IPS-15b (cell line): Measurements from ENCODE around the gene NRAP.

ENCODE experiments used
- H3K27me3 ChIP-seq: one replicate; pipeline ENCODE4 v1.6.1; 2013; ENCODE audit warnings: low read length; ENCODE audit not compliant: control insufficient read depth, insufficient read depth
- H3K36me3 ChIP-seq: one replicate; pipeline ENCODE4 v1.6.1; 2013; ENCODE audit warnings: low read length; ENCODE audit not compliant: control insufficient read depth, insufficient read depth
- H3K4me1 ChIP-seq: one replicate; pipeline ENCODE4 v1.6.1; 2013; ENCODE audit warnings: mild to moderate bottlenecking, low read length; ENCODE audit not compliant: control insufficient read depth, insufficient read depth
- H3K4me3 ChIP-seq: one replicate; pipeline ENCODE4 v1.5.1; 2013; ENCODE audit warnings: low read depth, low read length
- H3K9ac ChIP-seq: one replicate; pipeline ENCODE4 v1.6.1; 2013; ENCODE audit warnings: low read depth, mild to moderate bottlenecking, low read length
- H3K9me3 ChIP-seq: one replicate; pipeline ENCODE4 v1.6.1; 2013; ENCODE audit warnings: mild to moderate bottlenecking, low read length; ENCODE audit not compliant: control insufficient read depth, insufficient read depth

The NRAP gene

GRCh38 chr10:113550365-113550764, 113.5 kb downstream of the NRAP start:
- H3K9me3 ChIP-seq = no peaks in the 10 kb centered on the region
- H3K4me1 ChIP-seq = no peaks in the 10 kb centered on the region
- H3K4me3 ChIP-seq = no peak overlapping the region
- H3K27me3 ChIP-seq = peaks cover 51% of the 10 kb centered on the region
- H3K9ac ChIP-seq = no peak overlapping the region
- H3K36me3 ChIP-seq = no peaks in the 10 kb centered on the region

- no peak overlapping the region for H3K9ac ChIP-seq
- no peaks in the 10 kb centered on the region for H3K9me3 ChIP-seq
- no peak overlapping the region for H3K4me3 ChIP-seq
- peaks cover 46% of the 10 kb centered on the region for H3K27me3 ChIP-seq
- H3K4me1 ChIP-seq = no peaks in the 10 kb centered on the region
- no peaks in the 10 kb centered on the region for H3K36me3 ChIP-seq
These were observed 114.0 kb downstream of the NRAP start for GRCh38 chr10:113549856-113550255.

GRCh38 chr10:113547426-113547825, 116.4 kb downstream of the NRAP start:
- H3K36me3 ChIP-seq = no peaks in the 10 kb centered on the region
- H3K9ac ChIP-seq = no peak overlapping the region
- peaks cover 26% of the 10 kb centered on the region for H3K27me3 ChIP-seq
- no peaks in the 10 kb centered on the region for H3K4me1 ChIP-seq
- H3K9me3 ChIP-seq = no peaks in the 10 kb centered on the region
- no peak overlapping the region for H3K4me3 ChIP-seq

GRCh38 chr10:113544392-113544791, 119.4 kb downstream of the NRAP start:
- no peaks in the 10 kb centered on the region for H3K9me3 ChIP-seq
- H3K36me3 ChIP-seq = no peaks in the 10 kb centered on the region
- H3K9ac ChIP-seq = no peak overlapping the region
- H3K4me3 ChIP-seq = no peak overlapping the region
- H3K4me1 ChIP-seq = no peaks in the 10 kb centered on the region
- peaks cover 15% of the 10 kb centered on the region for H3K27me3 ChIP-seq

GRCh38 chr10:113543107-113543955, 120.5 kb downstream of the NRAP start:
- no peak overlapping the region for H3K9ac ChIP-seq
- no peaks in the 10 kb centered on the region for H3K4me1 ChIP-seq
- peaks cover 15% of the 10 kb centered on the region for H3K27me3 ChIP-seq
- no peaks in the 10 kb centered on the region for H3K36me3 ChIP-seq
- H3K4me3 ChIP-seq = no peak overlapping the region
- no peaks in the 10 kb centered on the region for H3K9me3 ChIP-seq

- Histone ChIP-seq H3K9me3 (no peaks in the 10 kb centered on the region), H3K36me3 (no peaks in the 10 kb centered on the region), H3K27me3 (peaks cover 14% of the 10 kb centered on the region), H3K4me3 (no peak overlapping the region), H3K9ac (no peak overlapping the region), H3K4me1 (no peaks in the 10 kb centered on the region)
These were observed 122.3 kb downstream of the NRAP start for GRCh38 chr10:113541549-113541927.

- no peak overlapping the region for H3K4me3 ChIP-seq
- no peak overlapping the region for H3K9ac ChIP-seq
- H3K9me3 ChIP-seq = no peaks in the 10 kb centered on the region
- no peaks in the 10 kb centered on the region for H3K4me1 ChIP-seq
- H3K36me3 ChIP-seq = no peaks in the 10 kb centered on the region
- peaks cover 12% of the 10 kb centered on the region for H3K27me3 ChIP-seq
These were observed 122.8 kb downstream of the NRAP start for GRCh38 chr10:113540845-113541548.

GRCh38 chr10:113539789-113540188, 124.1 kb downstream of the NRAP start:
- Histone ChIP-seq H3K36me3 (no peaks in the 10 kb centered on the region), H3K4me1 (no peaks in the 10 kb centered on the region), H3K9me3 (no peaks in the 10 kb centered on the region), H3K27me3 (peaks cover 12% of the 10 kb centered on the region), H3K4me3 (no peak overlapping the region), H3K9ac (no peak overlapping the region)
